Activated CD4-positive, alpha-beta T cell treated with anti-CD3 and anti-CD28 coated beads, Interleukin-2, amount 50 U/mL, for 1 hour (primary cell): ENCODE measurements around the gene CDC25C.
"Not testable (repeated sequence)": the region's sequence is repeated elsewhere in the genome, so short reads cannot be mapped to it uniquely, and the experiment has no call there.

ENCODE experiments used
- DNase-seq: peaks from one replicate; pipeline ENCODE4 v3.0.0-alpha.2; 2020

CDC25C gene

GRCh38 chr5:138344887-138345622 lies 13.5 kb upstream of the CDC25C start:
- no peak for DNase-seq

GRCh38 chr5:138340008-138340407 lies 8.4 kb upstream of the CDC25C start:
- DNase-seq = no peak

GRCh38 chr5:138339464-138339863 lies 7.9 kb upstream of the CDC25C start:
- DNase-seq = no peak

GRCh38 chr5:138339091-138339456 lies 7.5 kb upstream of the CDC25C start:
- DNase-seq = no peak

GRCh38 chr5:138338411-138339090 lies 6.9 kb upstream of the CDC25C start:
- no peak for DNase-seq

- peak; percentile 91 for DNase-seq
Measured at GRCh38 chr5:138337685-138338410, 6.2 kb upstream of the CDC25C start, which contains the start of gene FAM53C. Gene FAM53C (plus strand): TSS chr5:138338266. CDS start chr5:138341336, 3,070 bp downstream.

GRCh38 chr5:138336952-138337684 lies 5.5 kb upstream of the CDC25C start:
- peak; percentile 70 for DNase-seq

- DNase-seq = no peak
Measured at GRCh38 chr5:138334867-138335447, 3.4 kb upstream of the CDC25C start.

- DNase-seq = no peak
Measured at GRCh38 chr5:138330813-138331448, 673 bp downstream of the CDC25C start.

GRCh38 chr5:138318211-138318610 lies 13.4 kb downstream of the CDC25C start:
- not testable (repeated sequence) for DNase-seq

GRCh38 chr5:138316355-138316754 lies 15.2 kb downstream of the CDC25C start:
- no peak for DNase-seq

GRCh38 chr5:138315751-138316278 lies 15.8 kb downstream of the CDC25C start:
- DNase-seq = no peak

- DNase-seq = no peak
Measured at GRCh38 chr5:138305797-138306196, 25.8 kb downstream of the CDC25C start.

- no peak for DNase-seq
Measured at GRCh38 chr5:138303372-138303771, 28.2 kb downstream of the CDC25C start.

- DNase-seq = no peak
Measured at GRCh38 chr5:138289296-138289695, 42.3 kb downstream of the CDC25C start.

- no peak for DNase-seq
Measured at GRCh38 chr5:138287246-138287645, 44.4 kb downstream of the CDC25C start.

- no peak for DNase-seq
Measured at GRCh38 chr5:138282920-138283742, 48.5 kb downstream of the CDC25C start.

- DNase-seq = no peak
Measured at GRCh38 chr5:138280915-138281314, 50.7 kb downstream of the CDC25C start.

GRCh38 chr5:138276402-138277054 lies 55.1 kb downstream of the CDC25C start:
- DNase-seq = no peak

GRCh38 chr5:138275895-138276294 lies 55.7 kb downstream of the CDC25C start:
- DNase-seq = no peak
